Subcutaneous abdominal adipose tissue (tissue), 5 donors: ENCODE data around the gene MAGEF1.
A peak's percentile ranks its signal among the peaks of the same experiment; 100 is the strongest.

Experiments used
- H3K27ac ChIP-seq: one replicate; pipeline ENCODE4 v1.7.0; 2013; ENCODE audit warnings: low read depth, mild to moderate bottlenecking, inconsistent platforms, low read length, moderate library complexity
- H3K27me3 ChIP-seq, 5 donors: one replicate each; pipeline ENCODE4 v1.7.0; 2013; ENCODE audit warnings: low read length in 5 of 5, inconsistent platforms in 1 of 5; ENCODE audit not compliant: control insufficient read depth in 5 of 5, insufficient read depth in 4 of 5
- H3K36me3 ChIP-seq, 5 donors: one replicate each; pipeline ENCODE4 v1.7.0; 2013; ENCODE audit warnings: low read length in 5 of 5; ENCODE audit not compliant: control insufficient read depth in 5 of 5, insufficient read depth in 5 of 5
- H3K4me1 ChIP-seq, 5 donors: one replicate each; pipeline ENCODE4 v1.7.0; 2013; ENCODE audit warnings: low read length in 5 of 5, mild to moderate bottlenecking in 3 of 5, moderate library complexity in 1 of 5; ENCODE audit not compliant: control insufficient read depth in 5 of 5, insufficient read depth in 5 of 5
- H3K4me3 ChIP-seq, 5 donors: one replicate each; pipeline ENCODE4 v1.7.0; 2013; ENCODE audit warnings: low read length in 5 of 5, low read depth in 1 of 5
- H3K9ac ChIP-seq, 5 donors: one replicate each; pipeline ENCODE4 v1.7.0; 2013; ENCODE audit warnings: low read length in 5 of 5, mild to moderate bottlenecking in 4 of 5, moderate library complexity in 3 of 5
- H3K9me3 ChIP-seq, 5 donors: one replicate each; pipeline ENCODE4 v1.7.0; 2013; ENCODE audit warnings: low read length in 5 of 5; ENCODE audit not compliant: control insufficient read depth in 5 of 5
- donor health status: healthy.
- donor health status: healthy.
- donor health status: healthy.
- donor health status: healthy.
- donor health status: healthy.

Gene MAGEF1, protein sequence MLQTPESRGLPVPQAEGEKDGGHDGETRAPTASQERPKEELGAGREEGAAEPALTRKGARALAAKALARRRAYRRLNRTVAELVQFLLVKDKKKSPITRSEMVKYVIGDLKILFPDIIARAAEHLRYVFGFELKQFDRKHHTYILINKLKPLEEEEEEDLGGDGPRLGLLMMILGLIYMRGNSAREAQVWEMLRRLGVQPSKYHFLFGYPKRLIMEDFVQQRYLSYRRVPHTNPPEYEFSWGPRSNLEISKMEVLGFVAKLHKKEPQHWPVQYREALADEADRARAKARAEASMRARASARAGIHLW

DNA sequence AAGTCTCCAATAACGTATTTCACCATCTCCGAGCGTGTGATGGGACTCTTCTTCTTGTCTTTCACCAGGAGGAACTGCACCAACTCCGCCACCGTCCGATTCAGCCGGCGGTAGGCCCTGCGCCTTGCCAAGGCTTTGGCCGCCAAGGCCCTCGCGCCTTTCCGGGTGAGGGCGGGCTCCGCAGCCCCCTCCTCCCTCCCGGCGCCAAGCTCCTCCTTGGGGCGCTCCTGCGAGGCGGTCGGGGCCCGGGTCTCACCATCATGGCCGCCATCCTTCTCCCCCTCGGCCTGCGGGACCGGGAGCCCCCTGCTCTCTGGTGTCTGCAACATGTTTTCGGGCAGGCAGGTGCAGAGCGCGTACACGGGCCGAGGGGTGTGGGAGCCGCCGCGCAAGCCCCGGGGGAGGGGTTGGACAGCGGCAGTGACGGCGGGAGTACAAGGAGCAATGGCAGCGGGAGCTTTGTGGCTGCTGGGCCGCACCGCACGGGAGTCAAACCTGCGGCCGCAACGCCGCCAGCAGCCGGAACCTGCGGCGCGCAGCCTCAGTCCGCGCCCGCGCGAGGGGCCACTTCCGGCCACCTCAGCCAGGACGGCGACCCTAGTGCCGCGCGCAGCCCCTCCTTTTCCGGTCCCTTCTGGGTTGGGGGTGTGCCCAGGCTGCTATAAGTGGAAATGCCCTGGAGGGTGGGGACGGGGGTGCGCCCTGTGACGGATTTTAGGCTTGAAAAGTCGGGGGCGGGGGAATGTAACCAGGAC, at the start of gene MAGEF1:
TSS of gene MAGEF1 (minus strand) at position 572 of the 755 bp plus-strand sequence. CDS start at position 329, 243 bp downstream.
- Histone ChIP-seq H3K4me3 (peak within 1 kb of the TSS; percentile 69 to 89 (median 87)), H3K9me3 (no peaks in the 10 kb centered on the region)

DNA sequence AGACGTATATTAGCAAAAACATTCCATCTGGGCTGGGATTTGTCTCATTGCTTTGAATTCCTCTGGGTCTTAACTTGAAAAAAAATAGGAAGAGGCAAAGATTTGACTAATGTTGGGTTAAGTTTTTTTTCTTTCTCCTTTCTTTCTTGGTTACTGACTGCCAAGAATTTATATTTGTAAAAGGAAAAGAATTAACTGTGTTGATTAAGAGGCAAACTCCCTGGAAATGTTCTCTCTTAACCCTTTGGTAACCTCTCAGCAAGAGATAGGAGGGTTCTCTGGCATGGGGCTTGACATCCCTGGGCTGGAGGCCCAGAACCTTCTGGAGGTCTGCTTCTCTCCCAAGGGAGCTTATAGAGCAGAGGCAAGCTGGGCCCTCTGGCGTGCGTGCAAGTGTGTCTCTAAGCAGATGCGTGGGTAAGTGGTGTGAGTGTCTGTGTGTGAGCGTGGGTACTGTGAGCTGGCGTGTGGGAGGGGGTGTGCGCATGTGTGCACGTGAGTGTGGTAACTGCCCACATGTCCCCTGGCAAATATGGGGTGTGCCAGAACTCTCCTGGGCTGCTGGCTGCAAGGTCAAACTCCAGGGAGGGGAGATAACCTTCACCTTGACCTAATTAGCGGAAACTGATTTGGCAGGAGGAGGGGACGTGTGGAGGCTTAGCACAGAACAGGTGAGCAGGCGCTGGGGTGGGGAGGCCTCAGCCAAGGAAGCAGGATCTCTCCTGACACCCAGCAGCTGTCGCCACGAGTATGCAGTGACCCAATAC, 49.4 kb upstream of the MAGEF1 start:
- Histone ChIP-seq H3K4me3 (no peak overlapping the region), H3K4me1 (peaks cover 0 to 44% (median 31%) of the 10 kb centered on the region in 5 donors), H3K36me3 (no peaks in the 10 kb centered on the region)

More for the DNA sequence above, at the start of gene MAGEF1:
- no peaks in the 10 kb centered on the region for H3K36me3 ChIP-seq
- H3K27me3 ChIP-seq: no peaks in the 10 kb centered on the region
- H3K4me1 ChIP-seq: peaks cover 7 to 34% (median 30%) of the 10 kb centered on the region in 5 donors
- peak within 1 kb of the TSS; percentile 52 to 84 (median 76) for H3K9ac ChIP-seq
- peak within 1 kb of the TSS; percentile 80 for H3K27ac ChIP-seq

DNA sequence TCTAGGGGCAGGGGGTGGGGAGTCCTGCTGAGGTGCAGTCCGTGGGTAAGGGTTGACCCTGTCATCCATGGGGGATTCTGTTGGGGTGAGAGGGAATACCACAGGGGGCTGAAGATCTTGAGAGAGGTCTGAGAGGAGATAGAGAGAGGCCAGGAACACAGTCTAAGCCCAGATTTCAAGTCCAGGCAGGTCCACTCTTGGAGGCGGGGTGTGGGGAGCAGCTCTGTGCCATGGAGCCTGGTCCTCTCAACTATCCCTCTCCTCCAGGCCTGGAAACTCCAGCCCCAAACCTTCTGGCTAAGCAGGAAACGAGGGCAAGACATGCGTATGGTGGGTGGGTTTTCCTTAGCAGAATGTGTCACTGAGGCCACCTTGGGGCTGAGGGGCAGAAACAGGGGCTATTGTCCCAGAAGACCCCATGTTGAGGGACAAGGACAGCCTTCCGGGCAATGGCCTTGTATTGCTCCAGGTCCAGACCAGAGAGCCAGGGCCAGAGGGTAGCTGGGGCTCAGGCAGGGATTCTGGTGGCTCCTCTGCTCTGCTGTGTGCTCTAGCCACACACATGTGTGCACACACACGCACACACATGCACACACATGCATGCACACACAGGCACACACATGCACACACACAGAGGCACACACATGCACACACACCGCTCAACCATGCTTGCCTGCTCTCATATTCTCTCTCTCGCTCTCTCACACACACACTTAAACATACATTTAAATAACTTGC, 48.6 kb upstream of the MAGEF1 start:
- peaks cover 0 to 45% (median 32%) of the 10 kb centered on the region in 5 donors for H3K4me1 ChIP-seq
- H3K9ac ChIP-seq: no peak overlapping the region
- no peaks in the 10 kb centered on the region for H3K27me3 ChIP-seq
- H3K27ac ChIP-seq: no peak overlapping the region
- no peaks in the 10 kb centered on the region for H3K36me3 ChIP-seq
- no peak overlapping the region for H3K4me3 ChIP-seq
- no peaks in the 10 kb centered on the region for H3K9me3 ChIP-seq

More for the DNA sequence above, 49.4 kb upstream of the MAGEF1 start:
- no peak overlapping the region for H3K9ac ChIP-seq
- H3K27ac ChIP-seq: no peak overlapping the region
- no peaks in the 10 kb centered on the region for H3K9me3 ChIP-seq
- no peaks in the 10 kb centered on the region for H3K27me3 ChIP-seq

DNA sequence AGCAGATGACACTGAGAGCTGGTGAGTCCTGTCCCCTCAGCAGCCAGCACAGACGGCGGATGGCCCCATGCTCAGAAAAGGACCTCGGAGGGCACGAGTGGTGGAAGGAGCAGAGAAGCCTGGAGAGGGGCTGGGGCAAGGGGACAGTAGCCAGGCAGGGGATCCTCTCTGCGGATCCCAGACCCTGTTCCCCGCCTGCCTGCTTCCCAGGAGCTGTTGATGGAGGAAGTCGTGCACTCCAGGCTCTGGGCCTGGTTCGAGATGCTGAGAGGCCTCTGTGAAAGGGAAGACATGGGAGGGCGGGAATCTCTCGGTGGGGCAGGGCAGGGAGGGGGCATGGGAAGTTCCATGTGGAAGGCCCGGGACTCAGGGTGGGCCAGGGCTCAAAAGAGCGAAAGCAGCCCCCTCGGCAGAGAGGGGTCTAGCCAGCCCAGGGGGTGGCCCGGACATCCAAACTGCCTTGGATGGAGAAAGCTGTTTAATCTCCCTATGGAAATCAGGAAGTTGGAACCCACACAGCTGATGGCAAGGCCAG, 47.9 kb upstream of the MAGEF1 start:
- H3K9me3 ChIP-seq: no peaks in the 10 kb centered on the region
- H3K27me3 ChIP-seq: no peaks in the 10 kb centered on the region
- H3K4me3 ChIP-seq: no peak overlapping the region
- no peak overlapping the region for H3K9ac ChIP-seq
- no peaks in the 10 kb centered on the region for H3K36me3 ChIP-seq
- no peak overlapping the region for H3K27ac ChIP-seq
- peaks cover 0 to 39% (median 27%) of the 10 kb centered on the region in 5 donors for H3K4me1 ChIP-seq

DNA sequence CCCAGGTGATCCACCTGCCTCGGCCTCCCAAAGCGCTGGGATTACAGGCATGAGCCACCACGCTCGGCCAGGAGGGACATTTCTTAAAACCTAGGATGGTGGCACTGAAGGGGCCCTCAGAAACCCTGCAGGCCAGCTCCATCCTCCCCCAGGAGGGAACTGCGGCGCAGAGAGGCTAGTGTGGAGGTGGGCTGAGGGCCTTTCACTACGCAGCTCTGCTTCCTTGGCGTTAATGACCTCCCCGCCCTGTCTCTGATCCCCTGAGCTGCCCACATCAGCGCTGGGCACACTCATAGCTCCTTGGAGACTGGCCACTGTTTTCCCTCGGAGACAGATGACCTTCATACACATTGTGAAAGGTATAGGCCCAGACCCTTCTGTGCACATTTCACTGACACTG, 46.2 kb upstream of the MAGEF1 start:
- Histone ChIP-seq H3K27me3 (no peaks in the 10 kb centered on the region), H3K36me3 (no peaks in the 10 kb centered on the region), H3K9ac (no peak overlapping the region), H3K9me3 (no peaks in the 10 kb centered on the region), H3K4me1 (peaks cover 0 to 32% (median 27%) of the 10 kb centered on the region in 5 donors), H3K27ac (no peak overlapping the region), H3K4me3 (no peak overlapping the region)

DNA sequence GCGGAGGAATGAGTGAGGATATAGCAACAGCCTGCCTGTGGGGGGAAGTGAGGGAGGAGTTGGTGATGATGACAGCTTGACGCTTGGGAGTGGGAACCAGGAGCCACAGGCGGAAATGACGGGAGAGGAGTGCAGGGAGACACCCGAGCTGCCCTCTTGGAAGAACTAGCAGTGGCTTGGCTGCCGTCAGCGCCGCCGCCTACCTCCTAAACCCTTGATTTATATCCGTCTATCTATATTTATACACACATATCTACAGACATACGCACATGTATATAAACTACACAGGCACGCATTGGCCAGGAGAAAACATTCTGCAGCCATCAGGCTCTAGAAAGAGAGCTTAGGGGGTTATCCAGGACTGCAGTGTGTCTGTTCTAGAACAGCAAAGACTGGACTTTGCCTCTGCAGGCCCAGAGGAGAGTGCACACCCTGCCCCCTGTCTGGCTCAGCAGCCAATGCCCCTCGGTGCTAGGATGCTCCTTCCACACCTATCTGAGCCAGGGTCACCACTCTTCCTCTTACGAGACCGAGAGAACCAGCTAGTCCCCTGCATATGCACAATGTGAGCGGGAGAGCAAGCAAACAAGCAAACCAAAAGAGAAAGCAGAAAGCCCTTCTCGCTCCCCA, 45.3 kb upstream of the MAGEF1 start:
- Histone ChIP-seq H3K9ac (no peak overlapping the region), H3K27me3 (no peaks in the 10 kb centered on the region), H3K4me1 (peaks cover 0 to 32% (median 27%) of the 10 kb centered on the region in 5 donors), H3K4me3 (peak overlapping the region in 4 of 5 donors; percentile 11 to 40 (median 33)), H3K27ac (no peak overlapping the region), H3K36me3 (no peaks in the 10 kb centered on the region), H3K9me3 (no peaks in the 10 kb centered on the region)

DNA sequence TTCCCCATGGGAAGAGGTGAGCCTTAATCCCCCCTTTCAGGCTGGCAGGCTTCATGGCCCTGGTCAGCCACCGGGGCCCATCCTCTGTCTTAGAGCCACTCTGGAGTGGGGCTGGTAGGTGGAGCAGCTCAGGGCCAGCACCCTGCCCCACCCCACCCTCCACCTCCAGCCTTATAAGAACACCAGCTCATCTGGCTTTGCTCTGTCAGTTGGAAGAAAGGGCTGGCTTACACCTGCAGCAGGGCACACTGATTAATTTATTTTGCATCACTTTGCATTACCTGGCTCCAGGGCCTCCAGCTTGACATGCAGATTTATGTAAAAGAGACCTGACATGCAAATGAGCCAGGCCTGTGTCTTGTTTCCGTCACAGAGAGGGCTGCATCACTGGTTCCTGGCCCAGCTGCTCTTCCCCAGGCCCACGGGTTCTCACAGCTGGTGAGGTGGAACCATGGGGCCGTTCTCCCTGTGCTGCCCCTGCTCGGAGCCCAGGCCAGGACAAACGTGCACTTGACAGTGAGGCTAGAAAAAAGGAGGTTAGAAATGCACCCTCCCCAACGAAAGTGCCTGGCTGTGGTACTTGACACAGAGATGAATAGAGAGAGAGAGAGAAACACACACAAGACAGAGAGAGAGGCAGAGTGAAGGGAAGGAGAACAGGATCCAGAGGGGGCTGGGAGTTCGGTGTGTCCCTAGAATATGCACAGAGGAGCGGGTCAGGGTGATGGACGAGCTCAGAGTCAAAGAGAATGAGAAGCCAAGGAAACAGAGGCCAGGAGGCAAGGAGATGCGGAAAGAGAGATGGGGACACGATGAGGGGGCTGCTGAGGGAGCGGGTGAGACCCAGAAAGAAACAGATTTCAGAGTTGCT, 44.5 kb upstream of the MAGEF1 start:
- Histone ChIP-seq H3K4me1 (peaks cover 0 to 29% (median 23%) of the 10 kb centered on the region in 5 donors), H3K27ac (no peak overlapping the region)

DNA sequence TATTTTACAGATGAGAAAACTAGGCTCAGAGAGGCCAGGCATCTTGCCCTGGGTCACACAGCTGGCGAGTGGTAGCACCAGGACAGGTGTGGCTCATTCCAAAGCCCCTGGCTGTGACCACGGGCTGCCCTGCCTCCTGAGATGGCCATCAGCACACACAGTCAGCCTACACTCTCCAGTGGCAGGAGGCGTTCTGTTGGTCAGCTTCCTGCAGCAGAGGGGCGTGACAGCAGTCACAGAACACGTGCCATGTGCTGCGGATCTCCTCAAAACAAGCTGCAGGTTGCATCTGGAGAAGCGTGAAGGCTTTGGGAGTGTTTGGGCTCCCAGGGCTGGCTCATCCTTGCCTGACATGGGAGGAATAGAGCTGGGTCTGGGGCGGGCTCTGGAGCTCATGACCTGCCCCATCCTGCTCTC, 43.5 kb upstream of the MAGEF1 start:
- Histone ChIP-seq H3K36me3 (no peaks in the 10 kb centered on the region), H3K4me3 (no peak overlapping the region), H3K27me3 (peaks cover 0 to 3% (median 0%) of the 10 kb centered on the region in 5 donors), H3K9ac (no peak overlapping the region), H3K9me3 (no peaks in the 10 kb centered on the region), H3K27ac (no peak overlapping the region), H3K4me1 (peaks cover 0 to 18% (median 13%) of the 10 kb centered on the region in 5 donors)

More for the DNA sequence above, 44.5 kb upstream of the MAGEF1 start:
- Histone ChIP-seq H3K9me3 (no peaks in the 10 kb centered on the region), H3K4me3 (peak overlapping the region in 2 of 5 donors; percentile 5 to 40), H3K9ac (no peak overlapping the region), H3K36me3 (no peaks in the 10 kb centered on the region), H3K27me3 (no peaks in the 10 kb centered on the region)
